ENCODE data around the gene MVK. TPM values are rescaled to one million over a fixed set of nuclear protein-coding genes. Genes with fewer than 3 reads are reported as not detected.

Gene MVK
- 6.3 to 8.3 TPM (median 7.8 TPM) in 5 replicates for total RNA-seq (2022; extraction: Qiagen RNA extraction)

GRCh38 chr12:109573029-109573913 is at the start of gene MVK, which contains the start of gene MMAB:
TSS of gene MVK (plus strand) at chr12:109573794. CDS start at chr12:109574823, 1,029 bp downstream.
TSS of gene MMAB (minus strand) at chr12:109573504. CDS start at chr12:109573480, 24 bp downstream.

Other genes with a start within 250 kb of the MVK start
- gene MYO1H, start 225.9 kb upstream of the MVK start, total RNA-seq (2022; extraction: Qiagen RNA extraction): not detected in 5 replicates
- gene KCTD10, start 96.5 kb upstream of the MVK start, total RNA-seq (2022; extraction: Qiagen RNA extraction): 41.6 to 51.7 TPM (median 45.3 TPM) in 5 replicates
- 11.4 to 15.0 TPM (median 13.5 TPM) in 5 replicates for gene UBE3B, start 96.2 kb upstream of the MVK start, total RNA-seq (2022; extraction: Qiagen RNA extraction)
- gene MMAB, start 290 bp upstream of the MVK start, total RNA-seq (2022; extraction: Qiagen RNA extraction): 26.8 to 34.0 TPM (median 28.5 TPM) in 5 replicates
- gene FAM222A, start 140.0 kb downstream of the MVK start, total RNA-seq (2022; extraction: Qiagen RNA extraction): 3.4 to 6.0 TPM (median 4.7 TPM) in 5 replicates

All from A549 treated with Mapracorat at 1 μM for 4 hours (cell line).